WTC11 (cell line): ENCODE measurements around the gene FOXE1. TPM values are rescaled to one million over a fixed set of nuclear protein-coding genes. Genes with fewer than 3 reads are reported as not detected.

Source experiments
- ATAC-seq: fragments of 200-7000 bp; cut with Tn5 transposase; 2 replicates; pipeline ENCODE4 v1.10.0; 2021; ENCODE audit warnings: mild to moderate bottlenecking, moderate library complexity
- Bru-seq: library from RNA; stranded (reverse); fragments of 400-500 nt; gene quantifications from one replicate; lab custom pipeline; 2021; lab: Mats Ljungman, UMichigan
- CTCF ChIA-PET: fragments of 300-600 bp; sonication (Branson Sonifier 250); formaldehyde crosslinking; loops from one replicate; lab custom pipeline; 2021; ENCODE audit warnings: antibody characterized with exemption; lab: Charles Lee
- POLR2A ChIA-PET: fragments of 350-600 bp; sonication (Branson Sonifier 250); formaldehyde crosslinking; loops from one replicate; lab custom pipeline; 2021; ENCODE audit warnings: antibody characterized with exemption; lab: Charles Lee
- DNase-seq: peaks from one replicate; pipeline ENCODE4 v3.0.0; 2021; ENCODE audit warnings: low spot score
- H3K27ac Mint-ChIP-seq: 2 replicates; pipeline ENCODE4 v1.8.0; 2021; ENCODE audit warnings: mixed read lengths
- H3K27me3 Mint-ChIP-seq: 2 replicates; pipeline ENCODE4 v1.8.0; 2021; ENCODE audit warnings: low read depth, mild to moderate bottlenecking, moderate library complexity, mixed read lengths
- H3K36me3 Mint-ChIP-seq: 2 replicates; pipeline ENCODE4 v1.8.0; 2021; ENCODE audit warnings: mixed read lengths
- H3K4me1 Mint-ChIP-seq: 2 replicates; pipeline ENCODE4 v1.8.0; 2022; ENCODE audit warnings: mixed read lengths
- H3K4me3 Mint-ChIP-seq: 2 replicates; pipeline ENCODE4 v1.8.0; 2021; ENCODE audit warnings: mild to moderate bottlenecking, moderate library complexity, mixed read lengths
- H3K9me3 Mint-ChIP-seq: 2 replicates; pipeline ENCODE4 v1.8.0; 2021; ENCODE audit warnings: mixed read lengths
- ATF1 ChIP-seq: sonication (generic); formaldehyde crosslinking; IDR thresholded peaks from 2 replicates; pipeline ENCODE4 v1.8.1; 2023; ENCODE audit warnings: mild to moderate bottlenecking, moderate library complexity, missing genetic modification reagents
- GTF2I ChIP-seq: fragments of 250-450 bp; sonication (Bioruptor Pico); conservative IDR thresholded peaks from 2 replicates; pipeline ENCODE4 v1.4.0; 2021; ENCODE audit warnings: mild to moderate bottlenecking
- HMGXB4 ChIP-seq: sonication (generic); formaldehyde crosslinking; IDR thresholded peaks from 2 replicates; pipeline ENCODE4 v1.8.1; 2023; ENCODE audit warnings: mild to moderate bottlenecking, moderate library complexity, missing genetic modification reagents
- KAT7 ChIP-seq: sonication (generic); formaldehyde crosslinking; IDR thresholded peaks from 2 replicates; pipeline ENCODE4 v1.8.1; 2023; ENCODE audit warnings: missing genetic modification reagents, mild to moderate bottlenecking, borderline replicate concordance
- NFATC4 ChIP-seq: fragments of 250-450 bp; sonication (Bioruptor Pico); IDR thresholded peaks from 2 replicates; pipeline ENCODE4 v1.9.0; 2021; ENCODE audit warnings: mild to moderate bottlenecking
- OVOL2 ChIP-seq: fragments of 250-450 bp; sonication (Bioruptor Pico); IDR thresholded peaks from 2 replicates; pipeline ENCODE4 v1.9.0; 2021; ENCODE audit warnings: mild to moderate bottlenecking, borderline replicate concordance
- USF2 ChIP-seq: sonication (generic); formaldehyde crosslinking; IDR thresholded peaks from 2 replicates; pipeline ENCODE4 v1.8.1; 2023; ENCODE audit warnings: mild to moderate bottlenecking, missing genetic modification reagents, moderate library complexity
- ZBTB21 ChIP-seq: sonication (generic); formaldehyde crosslinking; IDR thresholded peaks from 2 replicates; pipeline ENCODE4 v1.8.1; 2023; ENCODE audit warnings: mild to moderate bottlenecking, missing genetic modification reagents, borderline replicate concordance
- ZNF512 ChIP-seq: sonication (generic); formaldehyde crosslinking; IDR thresholded peaks from 2 replicates; pipeline ENCODE4 v1.8.1; 2022; ENCODE audit warnings: missing genetic modification reagents, borderline replicate concordance
- long read RNA-seq, 3 experiments: library from RNA in 1 of 3; library from capped mRNA in 1 of 3; library from polyadenylated mRNA in 1 of 3; unstranded in 2 of 3; stranded (forward) in 1 of 3; transcript quantifications; one replicate each; pipeline ENCODE4 v2.0.0, GENCODE V29; 2021
- total RNA-seq: library from RNA; stranded (reverse); gene quantifications from 3 replicates; pipeline ENCODE4 v1.2.3, GENCODE V29; 2021
- TF ChIP-seq, protein P1 (sequence below): sonication (generic); formaldehyde crosslinking; conservative IDR thresholded peaks from 2 replicates; pipeline ENCODE4 v1.8.1; 2023; ENCODE audit warnings: mild to moderate bottlenecking, low read depth, missing genetic modification reagents, moderate library complexity
- TF ChIP-seq, protein P2 (sequence below): sonication (generic); formaldehyde crosslinking; IDR thresholded peaks from 2 replicates; pipeline ENCODE4 v1.8.1; 2023; ENCODE audit warnings: mild to moderate bottlenecking, missing genetic modification reagents, moderate library complexity
- TF ChIP-seq, protein P3 (sequence below): sonication (generic); formaldehyde crosslinking; IDR thresholded peaks from 2 replicates; pipeline ENCODE4 v1.8.0; 2023; ENCODE audit warnings: mild to moderate bottlenecking, missing genetic modification reagents
- TF ChIP-seq, protein P4 (sequence below): sonication (generic); formaldehyde crosslinking; IDR thresholded peaks from 2 replicates; pipeline ENCODE4 v1.8.1; 2023; ENCODE audit warnings: mild to moderate bottlenecking, missing genetic modification reagents

Gene FOXE1
- total RNA-seq (0.05 to 0.09 TPM (median 0.07 TPM) in 3 replicates), Bru-seq, nascent RNA (not detected)
- long read RNA-seq, experiment 1: 0 reads
- long read RNA-seq, experiment 2: 0 reads
- long read RNA-seq, experiment 3: 0 reads

GRCh38 chr9:97853056-97853843, at the start of gene FOXE1:
Gene FOXE1, plus strand, starts transcription at chr9:97853226. Its CDS starts 689 bp downstream, at chr9:97853915.
- H3K9me3 Mint-ChIP-seq: no peaks in the 10 kb centered on the region
- TF ChIP-seq ATF1 (CRISPR knock-in tag): 0 out of 2 replicates have a peak, but pooled peaks have one; percentile 32
- 0 out of 2 replicates have a peak, but pooled peaks have one; percentile 12 for TF ChIP-seq USF2
- TF ChIP-seq, protein P1, sequence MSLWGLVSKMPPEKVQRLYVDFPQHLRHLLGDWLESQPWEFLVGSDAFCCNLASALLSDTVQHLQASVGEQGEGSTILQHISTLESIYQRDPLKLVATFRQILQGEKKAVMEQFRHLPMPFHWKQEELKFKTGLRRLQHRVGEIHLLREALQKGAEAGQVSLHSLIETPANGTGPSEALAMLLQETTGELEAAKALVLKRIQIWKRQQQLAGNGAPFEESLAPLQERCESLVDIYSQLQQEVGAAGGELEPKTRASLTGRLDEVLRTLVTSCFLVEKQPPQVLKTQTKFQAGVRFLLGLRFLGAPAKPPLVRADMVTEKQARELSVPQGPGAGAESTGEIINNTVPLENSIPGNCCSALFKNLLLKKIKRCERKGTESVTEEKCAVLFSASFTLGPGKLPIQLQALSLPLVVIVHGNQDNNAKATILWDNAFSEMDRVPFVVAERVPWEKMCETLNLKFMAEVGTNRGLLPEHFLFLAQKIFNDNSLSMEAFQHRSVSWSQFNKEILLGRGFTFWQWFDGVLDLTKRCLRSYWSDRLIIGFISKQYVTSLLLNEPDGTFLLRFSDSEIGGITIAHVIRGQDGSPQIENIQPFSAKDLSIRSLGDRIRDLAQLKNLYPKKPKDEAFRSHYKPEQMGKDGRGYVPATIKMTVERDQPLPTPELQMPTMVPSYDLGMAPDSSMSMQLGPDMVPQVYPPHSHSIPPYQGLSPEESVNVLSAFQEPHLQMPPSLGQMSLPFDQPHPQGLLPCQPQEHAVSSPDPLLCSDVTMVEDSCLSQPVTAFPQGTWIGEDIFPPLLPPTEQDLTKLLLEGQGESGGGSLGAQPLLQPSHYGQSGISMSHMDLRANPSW (CRISPR knock-in tag): no peak
- TF ChIP-seq HMGXB4: peak; percentile 57; the same call in 1 of the 2 replicates
- no peak for TF ChIP-seq ZBTB21
- TF ChIP-seq, all 79 proteins: peak for 3
- Mint-ChIP-seq H3K36me3 (peaks cover 5% of the 10 kb centered on the region; the same call in 1 of the 2 replicates), H3K27me3 (peaks cover 94% of the 10 kb centered on the region), H3K27ac (no peak within 1 kb of the TSS), H3K4me1 (peaks cover 47% of the 10 kb centered on the region), H3K4me3 (peak within 1 kb of the TSS; percentile 80)
- DNase-seq: peak; percentile 46
- ChIA-PET POLR2A (interaction anchor here (0.6 kb wide), 1 partner anchor 9 kb away, joined by 3 read pairs; no protein-coding TSS in a partner anchor), CTCF (interaction anchor here (0.9 kb wide), 1 partner anchor 18 kb away, joined by 3 read pairs; no protein-coding TSS in a partner anchor)
- ATAC-seq: peak; percentile 10

DNA sequence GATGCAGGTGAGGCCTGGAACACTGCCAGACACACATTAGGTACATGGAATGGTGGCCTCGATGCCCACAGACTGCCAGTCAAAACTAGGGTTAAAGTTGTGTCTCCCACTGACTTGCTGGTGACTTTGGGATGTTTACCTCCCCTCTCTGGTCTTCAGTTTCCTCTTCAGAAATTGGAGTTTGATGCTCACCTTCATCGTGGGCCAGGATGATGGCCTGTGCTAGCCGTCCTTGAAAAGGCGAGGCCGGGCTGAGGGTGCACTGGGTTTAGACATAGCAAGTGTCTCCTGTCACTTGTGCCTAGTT, 49.0 kb upstream of the FOXE1 start:
- no peaks in the 10 kb centered on the region for H3K36me3 Mint-ChIP-seq
- peaks cover 15% of the 10 kb centered on the region for H3K4me1 Mint-ChIP-seq
- DNase-seq (no peak), ATAC-seq (no peak)
- ChIA-PET CTCF (interaction anchor here (0.9 kb wide), 1 partner anchor 86 kb away, joined by 3 read pairs; no protein-coding TSS in a partner anchor), POLR2A (no interaction called here)
- H3K27me3 Mint-ChIP-seq: peaks cover 81% of the 10 kb centered on the region
- no peaks in the 10 kb centered on the region for H3K9me3 Mint-ChIP-seq
- H3K4me3 Mint-ChIP-seq: peak overlapping the region; percentile 79
- TF ChIP-seq, protein P2, sequence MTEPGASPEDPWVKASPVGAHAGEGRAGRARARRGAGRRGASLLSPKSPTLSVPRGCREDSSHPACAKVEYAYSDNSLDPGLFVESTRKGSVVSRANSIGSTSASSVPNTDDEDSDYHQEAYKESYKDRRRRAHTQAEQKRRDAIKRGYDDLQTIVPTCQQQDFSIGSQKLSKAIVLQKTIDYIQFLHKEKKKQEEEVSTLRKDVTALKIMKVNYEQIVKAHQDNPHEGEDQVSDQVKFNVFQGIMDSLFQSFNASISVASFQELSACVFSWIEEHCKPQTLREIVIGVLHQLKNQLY (CRISPR knock-in tag): no peak
- TF ChIP-seq ZNF512 (CRISPR knock-in tag): no peak
- TF ChIP-seq OVOL2 (CRISPR knock-in tag): no peak
- TF ChIP-seq KAT7: no peak
- no peak for TF ChIP-seq NFATC4 (CRISPR knock-in tag)
- TF ChIP-seq GTF2I (CRISPR knock-in tag): 0 out of 2 replicates have a peak, but pooled peaks have one; percentile 18
- TF ChIP-seq, protein P3, sequence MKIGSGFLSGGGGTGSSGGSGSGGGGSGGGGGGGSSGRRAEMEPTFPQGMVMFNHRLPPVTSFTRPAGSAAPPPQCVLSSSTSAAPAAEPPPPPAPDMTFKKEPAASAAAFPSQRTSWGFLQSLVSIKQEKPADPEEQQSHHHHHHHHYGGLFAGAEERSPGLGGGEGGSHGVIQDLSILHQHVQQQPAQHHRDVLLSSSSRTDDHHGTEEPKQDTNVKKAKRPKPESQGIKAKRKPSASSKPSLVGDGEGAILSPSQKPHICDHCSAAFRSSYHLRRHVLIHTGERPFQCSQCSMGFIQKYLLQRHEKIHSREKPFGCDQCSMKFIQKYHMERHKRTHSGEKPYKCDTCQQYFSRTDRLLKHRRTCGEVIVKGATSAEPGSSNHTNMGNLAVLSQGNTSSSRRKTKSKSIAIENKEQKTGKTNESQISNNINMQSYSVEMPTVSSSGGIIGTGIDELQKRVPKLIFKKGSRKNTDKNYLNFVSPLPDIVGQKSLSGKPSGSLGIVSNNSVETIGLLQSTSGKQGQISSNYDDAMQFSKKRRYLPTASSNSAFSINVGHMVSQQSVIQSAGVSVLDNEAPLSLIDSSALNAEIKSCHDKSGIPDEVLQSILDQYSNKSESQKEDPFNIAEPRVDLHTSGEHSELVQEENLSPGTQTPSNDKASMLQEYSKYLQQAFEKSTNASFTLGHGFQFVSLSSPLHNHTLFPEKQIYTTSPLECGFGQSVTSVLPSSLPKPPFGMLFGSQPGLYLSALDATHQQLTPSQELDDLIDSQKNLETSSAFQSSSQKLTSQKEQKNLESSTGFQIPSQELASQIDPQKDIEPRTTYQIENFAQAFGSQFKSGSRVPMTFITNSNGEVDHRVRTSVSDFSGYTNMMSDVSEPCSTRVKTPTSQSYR (CRISPR knock-in tag): no peak
- TF ChIP-seq, protein P4, sequence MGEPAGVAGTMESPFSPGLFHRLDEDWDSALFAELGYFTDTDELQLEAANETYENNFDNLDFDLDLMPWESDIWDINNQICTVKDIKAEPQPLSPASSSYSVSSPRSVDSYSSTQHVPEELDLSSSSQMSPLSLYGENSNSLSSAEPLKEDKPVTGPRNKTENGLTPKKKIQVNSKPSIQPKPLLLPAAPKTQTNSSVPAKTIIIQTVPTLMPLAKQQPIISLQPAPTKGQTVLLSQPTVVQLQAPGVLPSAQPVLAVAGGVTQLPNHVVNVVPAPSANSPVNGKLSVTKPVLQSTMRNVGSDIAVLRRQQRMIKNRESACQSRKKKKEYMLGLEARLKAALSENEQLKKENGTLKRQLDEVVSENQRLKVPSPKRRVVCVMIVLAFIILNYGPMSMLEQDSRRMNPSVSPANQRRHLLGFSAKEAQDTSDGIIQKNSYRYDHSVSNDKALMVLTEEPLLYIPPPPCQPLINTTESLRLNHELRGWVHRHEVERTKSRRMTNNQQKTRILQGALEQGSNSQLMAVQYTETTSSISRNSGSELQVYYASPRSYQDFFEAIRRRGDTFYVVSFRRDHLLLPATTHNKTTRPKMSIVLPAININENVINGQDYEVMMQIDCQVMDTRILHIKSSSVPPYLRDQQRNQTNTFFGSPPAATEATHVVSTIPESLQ (CRISPR knock-in tag): no peak
- H3K27ac Mint-ChIP-seq: no peak overlapping the region
